Measurements from ENCODE around the gene SEC23B. TPM values are rescaled to one million over a fixed set of nuclear protein-coding genes. Genes with fewer than 3 reads are reported as not detected.

SEC23B gene
- total RNA-seq (2021; ENCODE audit: unreplicated experiment) (61.3 TPM), Bru-seq, nascent RNA (percentile 79 among the genes with signal in this experiment), BruChase-seq, experiment 1, labeled RNA remaining after a 2-hour chase (percentile 76 among the genes with signal in this experiment), BruChase-seq, experiment 2, labeled RNA remaining after a 6-hour chase (percentile 85 among the genes with signal in this experiment)
- polyA plus RNA-seq (2012; ENCODE audit: insufficient read length) = 53.2 TPM
- long read RNA-seq, transcript SEC23B-202 (20 exons, 3,464 nt) = major isoform, 63 of 153 reads
- long read RNA-seq, transcript SEC23B-204 (20 exons, 3,484 nt) = minor isoform, 44 of 153 reads
- long read RNA-seq, partial matches to known transcripts = 26 of 153 reads
- long read RNA-seq, other reads (novel, unspliced or antisense) = 19 of 153 reads

DNA sequence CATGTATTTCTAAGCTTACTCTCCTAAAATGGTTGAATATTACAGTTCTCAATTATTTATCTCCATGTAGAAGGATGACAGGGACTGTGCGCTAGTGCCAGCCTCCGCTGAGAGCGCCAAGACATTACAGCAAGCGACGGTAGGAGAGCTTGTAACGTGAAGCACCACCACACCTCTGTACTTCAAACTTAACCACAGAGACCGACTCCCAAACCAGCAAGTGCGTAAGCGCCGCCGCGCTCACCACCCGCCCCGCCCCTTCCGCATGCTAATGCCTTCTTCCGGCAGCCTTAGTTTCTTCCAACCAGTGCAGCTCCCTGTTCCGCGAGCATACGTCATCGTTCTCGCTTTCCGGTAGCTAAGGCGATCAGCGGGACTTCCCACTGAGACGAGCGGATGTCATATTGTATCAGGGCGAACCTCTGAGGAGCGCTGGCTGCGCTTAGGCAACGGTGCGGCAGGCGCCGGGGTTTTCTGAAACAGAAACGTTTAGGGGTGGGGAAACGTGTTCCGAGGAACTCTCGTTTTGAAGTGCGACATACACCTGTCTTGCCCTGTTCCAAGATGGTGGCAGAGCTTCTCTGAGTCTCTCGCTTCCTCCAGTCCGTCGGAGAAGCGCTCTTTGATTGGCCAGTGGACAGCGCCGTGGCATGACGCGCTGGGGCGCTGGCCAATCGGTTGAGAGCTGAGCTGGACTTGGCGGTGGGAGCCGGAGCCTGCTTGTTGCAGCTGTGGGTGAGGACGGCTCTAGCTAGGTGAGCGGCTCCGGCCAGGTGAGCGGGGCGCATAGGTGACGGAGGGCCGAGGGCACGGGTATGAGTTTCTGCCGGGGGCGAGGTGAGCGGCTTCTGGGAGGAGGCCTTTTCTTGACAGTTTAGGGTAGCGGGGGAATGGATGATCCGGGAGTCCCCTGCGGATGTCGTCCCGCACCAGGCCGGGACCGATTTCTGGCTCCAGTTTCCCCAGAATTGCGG, at the start of gene SEC23B:
TSS of gene SEC23B (plus strand) at position 723 of the 974 bp plus-strand sequence. CDS start 2,896 bp downstream, outside the sequence.
- ATAC-seq = peak; percentile 99
- TF ChIP-seq, protein P1, sequence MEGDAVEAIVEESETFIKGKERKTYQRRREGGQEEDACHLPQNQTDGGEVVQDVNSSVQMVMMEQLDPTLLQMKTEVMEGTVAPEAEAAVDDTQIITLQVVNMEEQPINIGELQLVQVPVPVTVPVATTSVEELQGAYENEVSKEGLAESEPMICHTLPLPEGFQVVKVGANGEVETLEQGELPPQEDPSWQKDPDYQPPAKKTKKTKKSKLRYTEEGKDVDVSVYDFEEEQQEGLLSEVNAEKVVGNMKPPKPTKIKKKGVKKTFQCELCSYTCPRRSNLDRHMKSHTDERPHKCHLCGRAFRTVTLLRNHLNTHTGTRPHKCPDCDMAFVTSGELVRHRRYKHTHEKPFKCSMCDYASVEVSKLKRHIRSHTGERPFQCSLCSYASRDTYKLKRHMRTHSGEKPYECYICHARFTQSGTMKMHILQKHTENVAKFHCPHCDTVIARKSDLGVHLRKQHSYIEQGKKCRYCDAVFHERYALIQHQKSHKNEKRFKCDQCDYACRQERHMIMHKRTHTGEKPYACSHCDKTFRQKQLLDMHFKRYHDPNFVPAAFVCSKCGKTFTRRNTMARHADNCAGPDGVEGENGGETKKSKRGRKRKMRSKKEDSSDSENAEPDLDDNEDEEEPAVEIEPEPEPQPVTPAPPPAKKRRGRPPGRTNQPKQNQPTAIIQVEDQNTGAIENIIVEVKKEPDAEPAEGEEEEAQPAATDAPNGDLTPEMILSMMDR (IDR thresholded peaks at IDR 0.05) = no peak
- no peak for TF ChIP-seq SIN3A (IDR thresholded peaks at IDR 0.05; ENCODE audit: borderline replicate concordance, insufficient read depth, low read depth, low read length)
- TF ChIP-seq TCF7L2 (IDR thresholded peaks at IDR 0.05; ENCODE audit: low read depth, low read length) = peak; percentile 35; the same call in 1 of the 2 replicates
- TF ChIP-seq, protein P2, sequence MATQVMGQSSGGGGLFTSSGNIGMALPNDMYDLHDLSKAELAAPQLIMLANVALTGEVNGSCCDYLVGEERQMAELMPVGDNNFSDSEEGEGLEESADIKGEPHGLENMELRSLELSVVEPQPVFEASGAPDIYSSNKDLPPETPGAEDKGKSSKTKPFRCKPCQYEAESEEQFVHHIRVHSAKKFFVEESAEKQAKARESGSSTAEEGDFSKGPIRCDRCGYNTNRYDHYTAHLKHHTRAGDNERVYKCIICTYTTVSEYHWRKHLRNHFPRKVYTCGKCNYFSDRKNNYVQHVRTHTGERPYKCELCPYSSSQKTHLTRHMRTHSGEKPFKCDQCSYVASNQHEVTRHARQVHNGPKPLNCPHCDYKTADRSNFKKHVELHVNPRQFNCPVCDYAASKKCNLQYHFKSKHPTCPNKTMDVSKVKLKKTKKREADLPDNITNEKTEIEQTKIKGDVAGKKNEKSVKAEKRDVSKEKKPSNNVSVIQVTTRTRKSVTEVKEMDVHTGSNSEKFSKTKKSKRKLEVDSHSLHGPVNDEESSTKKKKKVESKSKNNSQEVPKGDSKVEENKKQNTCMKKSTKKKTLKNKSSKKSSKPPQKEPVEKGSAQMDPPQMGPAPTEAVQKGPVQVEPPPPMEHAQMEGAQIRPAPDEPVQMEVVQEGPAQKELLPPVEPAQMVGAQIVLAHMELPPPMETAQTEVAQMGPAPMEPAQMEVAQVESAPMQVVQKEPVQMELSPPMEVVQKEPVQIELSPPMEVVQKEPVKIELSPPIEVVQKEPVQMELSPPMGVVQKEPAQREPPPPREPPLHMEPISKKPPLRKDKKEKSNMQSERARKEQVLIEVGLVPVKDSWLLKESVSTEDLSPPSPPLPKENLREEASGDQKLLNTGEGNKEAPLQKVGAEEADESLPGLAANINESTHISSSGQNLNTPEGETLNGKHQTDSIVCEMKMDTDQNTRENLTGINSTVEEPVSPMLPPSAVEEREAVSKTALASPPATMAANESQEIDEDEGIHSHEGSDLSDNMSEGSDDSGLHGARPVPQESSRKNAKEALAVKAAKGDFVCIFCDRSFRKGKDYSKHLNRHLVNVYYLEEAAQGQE (IDR thresholded peaks at IDR 0.05; ENCODE audit: insufficient read depth in 1 of 2, low read depth in 2 of 2, low read length in 1 of 2) = no peak
- peak; percentile 71 for TF ChIP-seq POLR2AphosphoS5 (IDR thresholded peaks at IDR 0.05; ENCODE audit: low read depth, low read length)
- Histone ChIP-seq H3K4me1 (ENCODE audit: control insufficient read depth, insufficient read depth, low read length) (peaks cover 8% of the 10 kb centered on the region; the same call in 1 of the 2 replicates), H3K27ac (ENCODE audit: low read length) (peak within 1 kb of the TSS; percentile 98), H3K36me3 (ENCODE audit: control insufficient read depth, insufficient read depth, low read length) (peaks cover 15% of the 10 kb centered on the region), H3K9me3 (ENCODE audit: control insufficient read depth, insufficient read depth, low read depth, low read length) (no peaks in the 10 kb centered on the region), H3K4me3 (ENCODE audit: low read depth in 2 of 2, low read length in 2 of 2) (peak within 1 kb of the TSS; percentile 86 to 97), H3K27me3 (ENCODE audit: control insufficient read depth, insufficient read depth, low read length) (no peaks in the 10 kb centered on the region)
- ChIA-PET CTCF (interaction anchor here (0.6 kb wide), 1 partner anchor 123 kb away, joined by 3 read pairs; no protein-coding TSS in a partner anchor), POLR2A (interaction anchor here (0.6 to 1.9 kb wide), 6 partner anchors 11 to 637 kb away, joined by 4 to 17 read pairs (median 6); partner anchors contain the start of genes DZANK1, POLR3F and RBBP9)
- in situ Hi-C loops (cut with HindIII; ENCODE audit: low pct_unique_long_range_greater_than_20kb, low sequenced_read_pairs) (no loop called here), intact Hi-C loops (cut with micrococcal nuclease; ENCODE audit: unreplicated experiment) (no loop called here)
- BruUV-seq (replicated peaks) = no TSS peak
- DNase-seq (ENCODE audit: low read depth, low spot score) = peak; percentile 93

DNA sequence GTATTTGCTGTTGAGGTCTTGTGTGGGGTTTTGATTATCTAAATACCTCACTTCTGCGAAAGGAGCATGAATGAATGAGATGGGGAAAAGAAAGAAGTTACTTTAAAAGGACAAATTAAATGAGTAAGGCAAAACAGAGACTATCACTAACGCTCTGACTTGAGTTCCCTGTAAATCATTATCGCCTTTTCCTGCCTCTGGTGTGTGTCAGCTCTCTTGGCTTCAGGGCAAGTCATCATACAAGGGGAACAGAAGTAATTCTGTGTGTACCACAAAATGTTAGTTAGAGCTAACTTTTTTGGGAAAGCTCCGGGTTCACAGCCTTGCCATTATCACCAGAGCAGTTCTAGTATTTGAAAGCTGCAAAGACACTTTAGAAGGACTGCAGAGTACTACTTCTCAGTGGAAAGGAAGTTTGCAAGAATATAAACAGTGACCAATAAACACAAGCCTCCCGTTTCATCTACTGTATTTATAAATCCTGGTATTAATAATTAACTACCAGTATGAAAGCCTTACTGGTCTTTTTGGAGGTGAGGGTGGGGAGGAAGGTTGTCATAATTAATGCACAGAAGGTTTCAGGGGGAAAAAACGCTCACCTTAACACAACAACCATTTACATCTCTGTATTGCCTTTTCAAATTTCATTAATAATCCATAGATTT, 42.1 kb upstream of the SEC23B start:
- ATAC-seq (no peak), DNase-seq (ENCODE audit: low read depth, low spot score) (no peak)
- POLR2A ChIA-PET = no interaction called here
- H3K36me3 ChIP-seq (ENCODE audit: control insufficient read depth, insufficient read depth, low read length) = no peaks in the 10 kb centered on the region; the same call in 1 of the 2 replicates
- in situ Hi-C loops (cut with HindIII; ENCODE audit: low pct_unique_long_range_greater_than_20kb, low sequenced_read_pairs) (no loop called here), intact Hi-C loops (cut with micrococcal nuclease; ENCODE audit: unreplicated experiment) (loop anchor here (5.0 kb wide), 1 partner anchor 178 kb away; the partner anchor contains the start of gene ZNF133)
- no peaks in the 10 kb centered on the region for H3K9me3 ChIP-seq (ENCODE audit: control insufficient read depth, insufficient read depth, low read depth, low read length)
- no TSS peak for BruUV-seq (replicated peaks)
- H3K4me3 ChIP-seq (ENCODE audit: low read depth in 2 of 2, low read length in 2 of 2) = peak overlapping the region in 1 of 2 experiments; percentile 98; a peak in 3 of 4 replicates
- peaks cover 18% of the 10 kb centered on the region for H3K4me1 ChIP-seq (ENCODE audit: control insufficient read depth, insufficient read depth, low read length)
- CTCF ChIA-PET = no interaction called here
- H3K27ac ChIP-seq (ENCODE audit: low read length) = peak overlapping the region; percentile 19
- H3K27me3 ChIP-seq (ENCODE audit: control insufficient read depth, insufficient read depth, low read length) = no peaks in the 10 kb centered on the region
- TF ChIP-seq TCF7L2 (IDR thresholded peaks at IDR 0.05; ENCODE audit: low read depth, low read length) (no peak), SIN3A (IDR thresholded peaks at IDR 0.05; ENCODE audit: borderline replicate concordance, insufficient read depth, low read depth, low read length) (no peak), POLR2AphosphoS5 (IDR thresholded peaks at IDR 0.05; ENCODE audit: low read depth, low read length) (no peak)
- TF ChIP-seq, protein P1 (IDR thresholded peaks at IDR 0.05) = no peak
